HG02678 (cell line): ENCODE data around the gene AKR1C2.
"Not testable (repeated sequence)": the region's sequence is repeated elsewhere in the genome, so short reads cannot be mapped to it uniquely, and the experiment has no call there.

Experiments used
- ATAC-seq: cut with Tn5 transposase; IDR thresholded peaks from one replicate; pipeline ENCODE4 v1.9.1; 2021; ENCODE audit warnings: mild to moderate bottlenecking, moderate library complexity; ENCODE audit not compliant: unreplicated experiment

Gene AKR1C2

DNA sequence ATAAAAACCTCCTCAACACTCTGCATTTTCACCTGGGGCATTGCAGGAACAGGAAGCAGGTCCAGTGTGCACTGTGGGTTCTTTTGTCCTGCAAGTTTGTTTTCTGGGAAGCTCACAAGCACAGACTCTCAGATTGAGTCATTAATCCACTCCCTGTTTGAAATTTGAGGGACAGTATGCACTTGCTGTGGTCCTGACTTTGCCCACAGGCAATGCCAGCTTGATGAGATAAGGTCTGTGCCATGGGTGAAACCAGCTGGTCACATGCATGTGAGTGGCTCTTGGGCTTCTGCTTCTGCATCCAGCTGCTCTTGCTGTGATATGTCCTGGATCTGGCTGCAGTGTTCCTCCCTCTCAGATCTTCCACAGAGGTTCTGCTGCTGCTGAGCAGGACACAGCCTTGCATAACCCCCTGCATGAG is 21.8 kb upstream of the AKR1C2 start:
- ATAC-seq = not testable (repeated sequence)

DNA sequence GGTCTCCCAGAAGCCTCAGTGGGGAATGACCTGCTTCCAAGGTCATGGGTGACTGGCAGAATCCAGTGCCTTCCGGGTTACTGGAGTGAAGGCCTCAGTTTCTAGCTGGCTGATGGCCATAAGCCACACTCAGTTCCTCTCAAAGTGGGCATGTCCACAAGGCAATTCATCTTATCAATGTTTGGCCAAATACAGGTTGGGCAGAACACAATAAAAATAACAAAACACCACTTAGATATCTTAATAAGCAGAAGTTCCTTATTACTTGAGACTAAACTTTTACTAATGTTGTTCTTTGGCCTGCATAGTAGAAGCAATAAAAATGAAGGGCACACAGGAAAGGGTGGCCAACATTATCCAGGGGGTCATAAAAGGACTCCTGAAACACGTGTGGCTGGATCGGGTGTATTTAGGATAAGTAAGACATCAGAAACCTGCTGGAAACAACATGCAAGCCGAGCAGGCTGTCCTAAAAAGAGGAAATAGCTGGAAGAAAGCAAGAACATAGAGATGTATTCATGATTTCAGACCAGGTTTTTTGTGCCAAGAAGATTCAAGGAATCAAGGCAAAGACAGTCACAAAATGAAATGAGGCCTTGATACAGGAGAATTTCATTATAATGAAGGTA is 19.6 kb upstream of the AKR1C2 start:
- ATAC-seq = no peak

DNA sequence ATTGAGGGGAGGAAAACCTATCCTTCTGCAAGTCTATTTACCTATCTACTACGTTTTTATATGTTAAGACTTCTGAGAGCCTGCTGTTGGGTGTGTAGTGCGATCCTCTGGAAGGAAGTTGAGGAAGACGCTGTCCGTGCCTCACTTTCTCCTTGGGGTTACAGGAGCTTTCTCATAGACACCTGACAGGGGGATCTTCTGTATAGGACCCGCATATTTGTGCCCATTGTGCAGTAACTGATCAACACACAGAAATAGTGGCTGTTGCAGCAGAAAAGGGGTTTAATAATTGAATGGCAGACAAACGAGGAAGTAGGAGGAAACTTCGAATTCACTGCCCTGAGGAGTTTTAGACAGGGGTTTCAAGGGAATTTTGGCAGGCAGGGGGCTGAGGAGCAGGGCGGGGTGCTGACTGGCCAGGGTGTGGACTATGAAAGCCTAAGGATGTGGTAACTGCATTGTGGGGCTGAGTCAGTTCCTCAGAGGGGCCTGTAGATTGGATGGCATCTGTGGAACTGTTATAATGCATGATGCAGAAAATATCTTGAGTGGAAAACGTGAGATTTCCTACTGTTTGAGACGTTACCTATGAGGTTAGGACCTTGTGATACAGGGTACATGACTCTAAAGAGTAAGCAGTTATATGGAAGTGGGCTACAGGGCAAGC is 18.1 kb upstream of the AKR1C2 start:
- not testable (repeated sequence) for ATAC-seq

DNA sequence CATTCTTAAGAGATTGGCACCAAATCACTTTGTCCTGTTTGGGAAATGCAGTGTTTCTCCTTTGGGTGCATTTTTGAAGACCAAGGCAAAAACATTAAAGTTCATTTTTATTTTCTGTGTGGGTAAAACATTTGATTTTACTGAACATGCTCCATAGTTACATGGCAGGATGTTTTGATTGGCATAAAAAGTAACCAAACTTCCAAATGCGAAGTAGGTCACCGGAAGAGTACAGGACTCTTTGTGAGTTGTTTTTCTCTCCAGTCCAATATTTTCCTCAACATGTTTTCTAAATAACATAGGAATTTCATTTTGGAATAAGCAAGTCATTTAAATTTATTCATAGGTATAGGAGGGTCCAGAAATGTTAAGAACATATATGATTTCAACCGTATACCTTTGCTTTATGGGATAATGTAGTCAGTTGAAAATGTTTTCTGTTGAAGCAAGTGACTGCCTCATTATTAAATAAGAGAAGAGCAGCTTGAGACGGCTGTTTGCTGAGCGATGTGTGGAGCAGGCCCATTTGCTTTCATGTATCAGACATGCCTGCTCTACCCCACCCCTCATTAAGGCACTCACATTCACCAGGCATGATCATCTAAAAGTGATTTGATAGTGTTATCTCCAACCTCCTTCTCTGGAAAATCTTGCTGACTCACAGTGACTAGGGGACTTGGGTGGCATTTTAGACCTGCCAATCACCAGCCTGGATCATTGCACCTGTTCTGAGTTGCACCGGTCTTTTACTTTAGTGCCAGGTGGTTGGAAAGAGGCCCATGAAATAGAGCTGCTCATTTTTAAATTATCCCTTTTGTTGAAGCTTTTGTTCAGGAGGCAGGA is 16.3 kb upstream of the AKR1C2 start:
- not testable (repeated sequence) for ATAC-seq

DNA sequence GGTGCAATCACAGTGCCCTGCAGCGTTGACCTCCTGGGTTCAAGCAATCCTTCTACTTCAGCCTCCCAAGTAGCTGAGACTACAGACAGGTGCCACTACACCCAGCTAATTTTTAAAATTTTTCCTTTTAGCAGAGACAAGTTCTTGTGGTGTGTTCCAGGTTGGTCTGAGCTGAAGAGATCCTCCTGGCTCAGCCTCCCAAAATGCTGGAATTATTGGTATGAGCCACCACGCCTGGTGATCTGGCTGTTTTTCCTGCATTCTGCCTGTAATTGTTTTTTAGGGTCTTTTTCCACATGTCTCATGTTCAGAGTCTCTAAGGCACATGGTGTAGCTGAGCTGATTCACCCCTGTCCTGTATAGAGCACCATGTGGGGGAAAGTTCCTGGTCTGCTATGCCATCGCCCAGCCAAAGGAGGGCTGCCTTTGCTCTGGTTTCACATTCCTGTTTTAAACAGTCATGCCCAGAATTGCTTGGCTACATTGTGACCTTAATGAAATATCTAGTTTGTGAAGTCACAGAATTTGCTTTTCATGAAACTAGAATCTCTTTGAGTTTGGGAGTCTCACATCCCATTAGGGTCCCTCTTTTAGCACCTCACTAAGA is 15.1 kb upstream of the AKR1C2 start:
- ATAC-seq = not testable (repeated sequence)

DNA sequence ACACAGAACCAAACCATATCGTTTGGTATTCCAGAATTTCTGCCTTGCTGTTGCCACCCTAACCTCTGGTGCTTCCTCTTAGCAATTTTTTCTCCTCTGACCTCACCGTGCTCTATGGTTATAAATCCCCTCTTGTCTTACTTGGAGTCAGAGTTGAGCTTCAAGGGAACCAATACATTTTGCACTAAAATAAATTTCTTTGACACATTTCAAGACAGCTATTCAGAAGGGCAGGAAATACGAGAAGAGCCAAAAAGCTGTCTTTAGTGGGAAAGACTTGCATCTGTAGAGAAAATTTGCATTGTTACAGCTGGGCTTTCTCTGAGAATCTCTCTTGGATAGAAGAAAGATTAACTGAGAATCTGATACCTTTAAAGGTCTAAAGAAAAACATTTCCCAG is 14.5 kb upstream of the AKR1C2 start:
- ATAC-seq = no peak

DNA sequence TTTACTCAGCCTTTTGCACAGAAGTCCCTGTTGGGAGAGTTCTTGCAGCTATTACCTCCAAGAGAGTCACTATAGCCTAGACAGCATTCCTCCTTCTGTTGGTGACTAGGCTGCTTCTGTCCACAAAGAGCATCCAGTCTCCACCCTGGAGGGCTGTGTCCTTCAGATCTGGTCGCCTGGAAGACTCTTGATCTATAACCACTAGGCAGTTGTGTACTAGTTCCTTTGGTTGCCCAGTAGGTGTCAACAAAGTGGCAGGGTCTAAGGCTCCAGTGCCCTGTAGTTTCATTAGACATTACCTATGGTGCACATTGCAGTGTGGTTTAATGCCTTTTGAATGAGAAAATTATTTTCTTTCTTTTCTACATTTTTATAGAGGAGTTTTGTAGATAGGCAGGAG is 11.3 kb upstream of the AKR1C2 start:
- no peak for ATAC-seq

DNA sequence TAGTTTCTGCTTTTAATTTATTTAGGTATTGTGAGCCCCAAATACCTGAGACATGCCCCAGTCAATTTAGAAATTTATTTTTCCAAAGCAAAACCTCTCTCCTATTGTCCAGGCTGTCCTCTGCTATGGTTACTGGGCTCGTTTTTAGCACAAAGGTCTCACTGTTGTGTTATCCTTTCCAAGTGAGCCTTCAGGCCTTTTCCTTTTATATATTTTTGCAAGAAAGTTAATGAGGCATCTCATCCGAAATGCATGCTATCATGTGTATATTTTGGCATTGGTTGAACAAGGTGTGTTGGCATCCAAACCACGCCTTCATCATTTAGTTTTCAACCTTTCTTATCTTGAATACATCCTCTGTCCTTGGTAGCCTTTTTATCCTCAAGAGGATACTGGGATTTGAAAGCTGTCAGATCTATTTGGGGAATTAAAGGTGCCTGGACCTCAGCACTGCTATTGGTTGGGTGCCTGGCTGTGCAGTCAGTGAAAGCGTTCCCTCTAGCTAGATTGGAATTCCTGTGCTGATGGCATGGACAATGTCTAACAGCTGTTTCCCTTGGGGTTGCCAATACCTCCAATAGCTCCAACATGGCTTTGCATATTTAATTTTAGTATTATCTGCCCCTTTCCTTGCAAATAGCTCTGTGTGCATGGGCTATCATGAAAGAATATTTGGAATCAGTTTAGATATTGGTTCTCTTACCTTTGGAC is 10.7 kb upstream of the AKR1C2 start:
- not testable (repeated sequence) for ATAC-seq

DNA sequence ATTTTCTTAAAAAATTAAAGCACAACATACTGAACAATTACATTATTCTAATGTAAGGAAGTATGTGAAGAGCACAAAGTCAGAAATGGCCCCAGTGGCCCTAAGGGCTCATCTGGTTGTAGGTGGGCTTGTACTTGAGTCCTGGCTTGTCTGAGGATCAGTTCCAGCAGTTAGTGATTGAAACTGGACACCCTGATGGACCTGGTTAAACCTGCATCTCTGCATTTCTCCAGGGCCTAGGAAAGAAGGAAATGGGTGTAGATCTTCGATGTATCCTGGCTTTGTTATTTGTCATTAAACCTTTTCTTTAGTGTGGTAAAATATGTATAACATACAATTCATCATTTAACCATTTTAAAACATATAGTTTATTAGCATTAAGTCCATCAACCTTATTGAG is 9.7 kb upstream of the AKR1C2 start:
- no peak for ATAC-seq

DNA sequence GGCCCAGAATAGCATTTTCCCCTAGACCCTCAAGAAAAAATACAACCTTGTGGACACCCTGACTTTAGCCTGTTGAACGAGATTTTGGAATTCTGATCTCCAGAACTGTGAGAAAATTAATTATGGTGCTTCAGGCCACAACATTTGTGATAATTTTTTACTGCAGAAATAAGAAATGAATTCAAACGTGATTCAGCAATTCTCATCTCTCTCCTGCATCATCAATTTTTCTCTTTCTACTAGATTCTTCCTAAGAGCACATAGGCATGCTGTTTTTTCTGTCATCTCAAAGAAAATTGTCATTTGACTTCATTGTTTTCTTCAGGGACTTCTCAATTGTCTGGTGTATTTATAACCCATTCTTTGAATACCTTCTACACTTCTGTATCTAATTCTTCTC is 8.9 kb upstream of the AKR1C2 start:
- no peak for ATAC-seq

DNA sequence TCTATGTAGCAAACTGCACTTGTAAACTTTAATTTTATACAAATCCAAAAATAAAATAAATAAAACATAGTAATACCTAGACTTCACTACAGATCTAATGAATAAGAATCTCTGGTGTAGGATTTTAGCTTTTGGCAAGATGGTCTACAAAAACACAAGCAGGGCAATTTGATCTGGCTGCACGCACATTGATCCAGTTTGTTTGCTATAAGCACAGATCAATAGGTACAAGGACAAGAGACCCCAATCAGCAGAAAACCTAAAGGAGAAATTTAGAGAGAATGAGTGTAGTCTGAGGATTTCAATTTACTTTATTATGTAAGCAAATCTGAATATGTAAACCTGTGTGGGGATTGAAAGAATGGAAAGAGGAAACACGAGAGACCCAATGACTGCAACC is 7.7 kb upstream of the AKR1C2 start:
- ATAC-seq = not testable (repeated sequence)

DNA sequence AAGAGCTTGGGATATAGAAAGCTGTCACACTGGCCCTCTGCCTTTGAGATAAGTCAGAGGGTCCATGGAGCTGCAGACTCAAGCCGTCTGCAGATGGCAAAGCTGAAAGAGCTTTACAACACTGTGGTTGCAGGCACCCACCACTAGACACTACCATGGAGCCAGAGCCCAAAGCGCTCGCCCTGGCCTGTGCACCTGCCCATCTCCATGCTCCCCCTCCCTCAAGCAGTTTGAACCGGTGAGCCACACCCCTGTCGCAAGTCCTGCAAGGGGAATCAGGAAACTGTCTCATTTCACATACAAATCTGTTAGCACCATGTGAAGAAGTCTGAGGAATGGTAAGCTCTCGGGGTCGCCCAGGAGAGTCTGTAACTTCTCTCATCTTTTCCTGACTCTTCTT is 6.4 kb upstream of the AKR1C2 start:
- ATAC-seq = not testable (repeated sequence)

DNA sequence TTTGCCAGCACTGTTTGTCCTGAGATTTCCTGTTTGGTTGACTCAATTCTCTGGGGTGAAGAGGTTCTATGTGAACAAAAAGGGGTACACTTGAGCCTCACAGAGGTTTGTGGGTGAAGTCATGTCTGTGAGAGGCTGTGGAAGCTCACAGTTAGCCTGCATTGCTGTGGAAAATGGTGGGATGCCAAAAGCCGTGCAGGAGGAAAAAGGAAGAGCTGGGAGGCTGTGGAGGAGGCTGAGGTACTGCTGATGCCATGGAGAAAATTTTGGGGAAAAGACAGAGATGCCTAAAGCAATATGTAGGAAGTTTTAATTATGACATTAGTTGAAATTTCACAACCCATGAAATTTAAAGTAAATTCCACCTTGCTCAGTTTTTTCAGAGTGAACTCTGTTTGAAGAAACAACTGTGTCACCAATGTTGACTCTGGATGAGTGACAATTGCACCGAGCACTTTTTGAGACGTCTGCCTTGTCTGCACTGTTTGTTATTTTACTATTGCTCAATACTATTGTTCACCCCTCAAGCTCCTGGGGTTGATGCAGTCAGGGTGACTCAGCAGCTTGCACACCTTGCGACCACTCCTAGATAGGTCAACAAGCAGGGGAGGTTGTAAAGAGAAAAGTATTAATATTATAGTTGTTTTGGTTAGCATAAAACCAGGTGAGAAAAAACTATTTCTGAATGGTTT is 5.3 kb upstream of the AKR1C2 start:
- not testable (repeated sequence) for ATAC-seq

DNA sequence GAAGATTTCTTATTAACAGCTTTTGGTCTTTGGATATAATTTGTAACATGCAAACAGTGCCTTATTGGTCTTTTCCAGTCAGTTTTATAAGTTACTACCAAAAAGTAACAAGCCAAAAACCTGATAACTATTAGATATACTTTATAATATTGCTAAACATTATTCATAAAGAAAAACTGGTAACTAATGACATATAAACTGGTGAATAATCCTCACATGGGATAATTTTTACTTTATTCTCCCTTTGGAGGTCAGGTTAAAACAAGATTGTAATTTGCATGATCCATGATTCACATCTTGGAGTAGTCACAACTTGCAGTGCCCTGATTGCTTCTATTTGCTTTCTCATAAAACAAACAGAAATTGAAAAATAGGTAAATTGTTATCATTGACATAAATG is 844 bp upstream of the AKR1C2 start:
- ATAC-seq = not testable (repeated sequence)

DNA sequence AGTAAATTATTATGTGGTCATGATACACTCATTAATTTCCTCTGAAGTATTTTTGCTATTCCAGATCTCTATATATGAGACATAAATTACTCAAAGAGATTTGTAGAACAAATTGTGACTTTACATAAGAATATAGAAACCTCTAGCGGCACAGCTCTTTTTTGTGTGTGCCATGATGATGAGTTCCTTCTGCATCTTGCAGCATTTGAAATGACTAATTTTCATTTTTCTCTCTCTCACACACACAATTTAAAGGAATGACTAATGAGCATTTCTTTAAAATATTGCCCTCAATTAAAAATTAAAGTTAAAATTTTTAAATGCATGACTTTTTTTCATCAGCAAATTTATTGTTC is 351 bp upstream of the AKR1C2 start:
- not testable (repeated sequence) for ATAC-seq

DNA sequence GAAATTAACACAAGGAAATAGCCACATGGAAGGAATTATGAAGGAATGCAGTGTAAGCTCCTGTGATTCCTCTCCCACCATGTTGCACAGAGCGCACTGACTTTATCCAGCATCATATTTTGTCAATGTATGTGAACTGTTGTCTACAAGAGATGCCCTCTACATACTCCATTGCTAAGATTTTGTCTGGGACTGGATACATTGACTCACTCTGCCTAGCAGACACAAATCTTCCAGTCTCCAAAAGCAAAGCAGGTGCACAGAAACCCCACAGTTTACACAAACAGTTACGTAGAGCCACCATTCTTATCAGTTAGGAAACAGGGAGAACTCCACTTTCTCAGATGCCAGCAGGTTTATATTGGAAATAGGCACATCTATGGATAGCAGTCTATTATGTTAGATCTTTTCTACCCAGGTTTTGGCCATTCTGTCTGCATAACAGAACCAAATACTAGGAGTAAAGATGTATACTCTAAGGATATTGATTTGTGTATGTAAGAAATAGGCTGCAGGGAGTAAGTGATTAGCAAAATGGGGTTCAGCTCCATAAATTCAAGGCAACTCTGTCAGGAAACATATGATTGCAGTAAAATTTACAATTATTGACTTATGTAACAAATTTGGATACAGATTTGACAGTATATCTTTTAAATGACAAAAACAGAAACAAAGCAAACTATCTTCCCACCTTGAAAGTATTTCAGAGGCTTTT is 1.5 kb downstream of the AKR1C2 start:
- no peak for ATAC-seq

DNA sequence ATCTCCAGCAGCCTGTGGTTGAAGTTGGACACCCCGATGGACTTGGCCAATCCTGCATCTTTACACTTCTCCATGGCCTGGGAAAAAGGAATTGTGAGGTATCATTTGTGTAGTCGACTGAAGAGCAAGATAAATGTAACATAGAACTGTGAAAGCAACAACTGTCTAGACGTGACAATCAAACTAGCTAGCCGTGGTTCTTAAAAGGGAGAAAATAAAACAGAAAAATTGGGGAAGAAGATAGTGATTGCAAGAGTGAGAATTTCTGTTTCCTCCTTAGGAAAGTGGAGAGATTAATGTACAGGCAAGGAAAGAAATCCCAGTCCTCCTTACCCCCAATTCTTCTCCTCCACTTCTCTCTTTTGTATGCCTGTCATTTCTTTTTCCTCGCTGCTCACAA is 5.0 kb downstream of the AKR1C2 start:
- ATAC-seq = no peak

DNA sequence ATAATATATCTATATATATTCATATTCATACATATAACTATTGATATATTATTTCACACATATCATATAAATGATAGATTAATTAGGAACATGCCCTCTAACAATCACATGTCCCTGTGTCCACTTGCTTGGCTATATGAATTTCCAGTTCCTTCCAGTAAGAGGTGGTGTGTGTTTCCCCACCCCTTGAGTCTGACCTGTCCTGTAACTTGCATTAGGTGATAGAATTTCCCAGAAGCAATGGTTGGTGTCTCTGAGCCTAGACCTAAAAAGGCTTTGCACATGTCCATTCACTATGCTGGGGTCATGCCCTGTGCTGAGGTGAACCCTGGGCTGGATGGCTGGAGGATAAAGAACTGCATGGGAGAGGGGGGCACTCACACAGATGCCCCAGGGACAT is 9.4 kb downstream of the AKR1C2 start:
- ATAC-seq = not testable (repeated sequence)

DNA sequence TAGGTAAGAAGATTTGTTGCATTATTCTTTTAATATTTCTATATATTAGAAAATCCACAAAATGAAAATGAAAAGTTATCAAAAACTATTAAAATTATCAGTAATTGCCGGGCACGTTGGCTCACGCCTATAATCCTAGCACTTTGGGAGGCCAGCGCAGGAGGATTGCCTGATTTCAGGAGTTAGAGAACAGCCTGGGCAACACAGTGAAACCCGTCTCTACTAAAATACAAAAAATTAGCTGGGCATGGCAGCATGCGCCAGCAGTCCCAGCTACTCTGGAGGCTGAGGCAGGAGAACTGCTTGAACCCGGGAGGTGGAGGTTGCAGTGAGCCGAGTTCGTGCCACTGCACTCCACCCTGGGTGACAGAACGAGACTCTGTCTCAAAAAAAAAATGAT is 11.1 kb downstream of the AKR1C2 start:
- ATAC-seq = not testable (repeated sequence)

DNA sequence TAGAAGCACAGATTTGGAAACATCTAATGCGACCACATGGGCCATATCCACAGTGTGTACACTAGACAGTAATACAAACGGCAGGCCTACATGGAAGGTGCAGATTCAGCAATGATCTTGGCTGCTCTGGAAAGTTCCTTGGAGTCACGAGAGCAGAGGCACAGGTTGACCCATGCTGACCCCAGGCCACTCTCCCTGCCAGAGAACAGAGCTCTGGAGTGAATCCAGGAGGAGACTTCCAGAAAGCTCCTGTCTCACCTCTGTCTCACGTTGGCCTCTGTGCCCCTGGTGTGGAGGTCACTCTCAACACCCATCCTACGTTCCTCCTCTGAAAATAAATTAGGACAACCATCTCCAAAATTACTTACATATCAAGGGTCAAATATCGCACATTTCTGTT is 12.2 kb downstream of the AKR1C2 start:
- ATAC-seq = not testable (repeated sequence)
